Vagina (tissue), 2 donors: ENCODE results near the gene PACRG.

Experiments used
- CTCF ChIP-seq, 3 experiments: fragments of 450-650 bp in 2 of 3; fragments of 200-600 bp in 1 of 3; sonication (generic) in 1 of 3; IDR thresholded peaks; one replicate each; pipeline ENCODE4 v1.5.1; 2017 to 2019; ENCODE audit warnings: antibody characterized with exemption in 3 of 3, mild to moderate bottlenecking in 2 of 3, moderate library complexity in 2 of 3
- POLR2A ChIP-seq, 2 donors: fragments of 450-650 bp; IDR thresholded peaks; one replicate each; pipeline ENCODE4 v1.6.1; 2017; ENCODE audit warnings: antibody characterized with exemption in 2 of 2, mild to moderate bottlenecking in 2 of 2, moderate library complexity in 2 of 2
- POLR2AphosphoS5 ChIP-seq, 2 donors: sonication (generic); formaldehyde crosslinking; IDR thresholded peaks; one replicate each; pipeline ENCODE4 v1.9.0; 2017; ENCODE audit warnings: antibody characterized with exemption in 2 of 2, mild to moderate bottlenecking in 2 of 2, low read depth in 1 of 2; ENCODE audit not compliant: insufficient read depth in 1 of 2

DNA sequence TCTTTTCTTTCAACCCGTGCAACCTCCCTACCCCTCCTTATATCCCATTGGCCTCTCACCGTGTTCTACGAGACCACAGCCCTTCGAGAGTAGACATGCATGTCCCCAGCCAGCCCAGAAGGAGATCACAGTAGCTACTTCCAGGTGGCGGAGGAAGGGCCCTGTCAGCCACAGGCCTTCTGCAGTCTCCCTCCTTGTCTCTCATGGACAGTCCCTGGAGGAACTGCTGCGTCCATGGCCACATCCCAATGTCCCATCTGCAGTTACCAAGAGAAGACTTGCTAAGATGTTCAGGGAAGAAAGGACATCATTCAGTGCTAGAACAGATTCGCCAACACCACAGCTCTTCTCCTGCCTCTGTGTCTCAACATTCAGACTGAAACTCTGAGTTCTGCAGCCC lies 625.2 kb downstream of the PACRG start:
- TF ChIP-seq CTCF (IDR thresholded peaks at IDR 0.05) = no peak
- no peak for TF ChIP-seq POLR2A (IDR thresholded peaks at IDR 0.05)
- TF ChIP-seq POLR2AphosphoS5 (IDR thresholded peaks at IDR 0.05; ENCODE audit: insufficient read depth in 1 of 2, low read depth in 1 of 2) = no peak
